ENCODE results near the gene SERTAD2.

Gene SERTAD2

GRCh38 chr2:64653109-64654062 lies at the start of gene SERTAD2:
TSS of gene SERTAD2 (minus strand) at chr2:64653913. CDS start at chr2:64636871, 17,042 bp downstream.
- DNase-seq = peak; percentile 81

GRCh38 chr2:64700133-64700809 lies 46.6 kb upstream of the SERTAD2 start:
- DNase-seq = no peak

GRCh38 chr2:64699712-64700111 lies 46.0 kb upstream of the SERTAD2 start:
- no peak for DNase-seq

GRCh38 chr2:64698668-64699444 lies 45.1 kb upstream of the SERTAD2 start:
- no peak for DNase-seq

- no peak for DNase-seq
These were observed 44.5 kb upstream of the SERTAD2 start for GRCh38 chr2:64698177-64698643.

- no peak for DNase-seq
These were observed 43.8 kb upstream of the SERTAD2 start for GRCh38 chr2:64697297-64698176.

GRCh38 chr2:64696636-64697035 lies 42.9 kb upstream of the SERTAD2 start:
- DNase-seq = no peak

GRCh38 chr2:64695721-64696261 lies 42.1 kb upstream of the SERTAD2 start:
- DNase-seq = no peak

GRCh38 chr2:64692401-64692800 lies 38.7 kb upstream of the SERTAD2 start:
- no peak for DNase-seq

GRCh38 chr2:64688909-64689308 lies 35.2 kb upstream of the SERTAD2 start:
- DNase-seq = no peak

GRCh38 chr2:64686283-64686956 lies 32.7 kb upstream of the SERTAD2 start:
- no peak for DNase-seq

- no peak for DNase-seq
These were observed 31.7 kb upstream of the SERTAD2 start for GRCh38 chr2:64685430-64685829.

- no peak for DNase-seq
These were observed 30.2 kb upstream of the SERTAD2 start for GRCh38 chr2:64683771-64684510.

GRCh38 chr2:64681479-64681967 lies 27.8 kb upstream of the SERTAD2 start:
- DNase-seq = no peak

- peak; percentile 64 for DNase-seq
These were observed 26.1 kb upstream of the SERTAD2 start for GRCh38 chr2:64679673-64680425.

GRCh38 chr2:64678771-64679590 lies 25.3 kb upstream of the SERTAD2 start:
- DNase-seq = no peak

GRCh38 chr2:64677530-64677929 lies 23.8 kb upstream of the SERTAD2 start:
- no peak for DNase-seq

GRCh38 chr2:64675860-64676259 lies 22.1 kb upstream of the SERTAD2 start:
- DNase-seq = no peak

- DNase-seq = no peak
These were observed 19.0 kb upstream of the SERTAD2 start for GRCh38 chr2:64672708-64673107.

Measured in NCI-H2171 treated with DMSO at 0.1 percent for 48 hours (cell line).